ENCODE measurements around the gene MCIDAS.

MCIDAS gene

GRCh38 chr5:55173687-55174230, 53.4 kb downstream of the MCIDAS start:
- intact Hi-C loops (cut with DNase I): loop anchor here (5.0 to 10.0 kb wide), 2 partner anchors 59 to 521 kb away; partner anchors contain the start of gene CCNO
- DNase-seq: no peak

- intact Hi-C loops (cut with DNase I): loop anchor here (5.0 to 10.0 kb wide), 2 partner anchors 59 to 522 kb away; partner anchors contain the start of gene CCNO
- DNase-seq: peak; percentile 7 to 85 (median 63)
Observed at GRCh38 chr5:55172937-55173686, 54.0 kb downstream of the MCIDAS start, which contains the start of gene CDC20B. Gene CDC20B, minus strand, starts transcription at chr5:55173177. Its CDS starts 177 bp downstream, at chr5:55173000.

GRCh38 chr5:55172051-55172899, 54.8 kb downstream of the MCIDAS start:
- intact Hi-C loops (cut with DNase I): loop anchor here (5.0 to 10.0 kb wide), 2 partner anchors 60 to 523 kb away; partner anchors contain the start of gene CCNO
- peak in 38 of 42 donors; percentile 7 to 83 (median 58) for DNase-seq

GRCh38 chr5:55171471-55171870, 55.6 kb downstream of the MCIDAS start:
- intact Hi-C loops (cut with DNase I): loop anchor here (5.0 to 10.0 kb wide), 2 partner anchors 61 to 523 kb away; partner anchors contain the start of gene CCNO
- no peak for DNase-seq
